ENCODE measurements around the gene SECISBP2L. TPM values are rescaled to one million over a fixed set of nuclear protein-coding genes. Genes with fewer than 3 reads are reported as not detected.

SECISBP2L gene
- total RNA-seq, 1 donor from 2014 or later: 38.0 TPM

GRCh38 chr15:48966595-48967301 is 79.5 kb downstream of the SECISBP2L start:
- DNase-seq (ENCODE audit: extremely low read depth, low read depth, low spot score): no peak

- DNase-seq (ENCODE audit: extremely low read depth, low read depth, low spot score): no peak
Measured at GRCh38 chr15:48965972-48966371, 80.3 kb downstream of the SECISBP2L start.

GRCh38 chr15:48964898-48965297 is 81.3 kb downstream of the SECISBP2L start:
- no peak for DNase-seq (ENCODE audit: extremely low read depth, low read depth, low spot score)

- peak; percentile 63 for DNase-seq (ENCODE audit: extremely low read depth, low read depth, low spot score)
Measured at GRCh38 chr15:48963524-48964113, 82.6 kb downstream of the SECISBP2L start, which contains the start of gene SHC4. Gene SHC4, minus strand, starts transcription at chr15:48963919. Its CDS starts 904 bp downstream, at chr15:48963015.

GRCh38 chr15:48962662-48963523 is 83.4 kb downstream of the SECISBP2L start:
- no peak for DNase-seq (ENCODE audit: extremely low read depth, low read depth, low spot score)

- DNase-seq (ENCODE audit: extremely low read depth, low read depth, low spot score): no peak
Measured at GRCh38 chr15:48955967-48956366, 90.3 kb downstream of the SECISBP2L start.

- no peak for DNase-seq (ENCODE audit: extremely low read depth, low read depth, low spot score)
Measured at GRCh38 chr15:48955370-48955769, 90.9 kb downstream of the SECISBP2L start.

GRCh38 chr15:48954538-48954937 is 91.7 kb downstream of the SECISBP2L start:
- DNase-seq (ENCODE audit: extremely low read depth, low read depth, low spot score): no peak

- no peak for DNase-seq (ENCODE audit: extremely low read depth, low read depth, low spot score)
Measured at GRCh38 chr15:48946840-48947187, 99.4 kb downstream of the SECISBP2L start.

- DNase-seq (ENCODE audit: extremely low read depth, low read depth, low spot score): no peak
Measured at GRCh38 chr15:48946074-48946839, 100.0 kb downstream of the SECISBP2L start.

GRCh38 chr15:48945386-48945785 is 100.9 kb downstream of the SECISBP2L start:
- no peak for DNase-seq (ENCODE audit: extremely low read depth, low read depth, low spot score)

- DNase-seq (ENCODE audit: extremely low read depth, low read depth, low spot score): no peak
Measured at GRCh38 chr15:48941904-48942303, 104.3 kb downstream of the SECISBP2L start.

GRCh38 chr15:48940508-48940907 is 105.7 kb downstream of the SECISBP2L start:
- no peak for DNase-seq (ENCODE audit: extremely low read depth, low read depth, low spot score)

- no peak for DNase-seq (ENCODE audit: extremely low read depth, low read depth, low spot score)
Measured at GRCh38 chr15:48939648-48940047, 106.6 kb downstream of the SECISBP2L start.

Other genes starting within 250 kb of the SECISBP2L start
- gene CEP152, start 235.4 kb downstream of the SECISBP2L start, total RNA-seq: 3.7 and 3.9 TPM in 2 replicates
- gene EID1, start 168.3 kb downstream of the SECISBP2L start, total RNA-seq: 272 and 293 TPM in 2 replicates
- 1.1 and 2.8 TPM in 2 replicates for gene SHC4, start 82.5 kb downstream of the SECISBP2L start, total RNA-seq
- gene COPS2, start 109.2 kb upstream of the SECISBP2L start, total RNA-seq: 41.8 and 45.6 TPM in 2 replicates
- gene GALK2, start 123.8 kb upstream of the SECISBP2L start, total RNA-seq: 28.8 and 34.5 TPM in 2 replicates

All from glomerular endothelial cell (primary cell).